ENCODE results near the gene B4GALT6.

Gene B4GALT6

DNA sequence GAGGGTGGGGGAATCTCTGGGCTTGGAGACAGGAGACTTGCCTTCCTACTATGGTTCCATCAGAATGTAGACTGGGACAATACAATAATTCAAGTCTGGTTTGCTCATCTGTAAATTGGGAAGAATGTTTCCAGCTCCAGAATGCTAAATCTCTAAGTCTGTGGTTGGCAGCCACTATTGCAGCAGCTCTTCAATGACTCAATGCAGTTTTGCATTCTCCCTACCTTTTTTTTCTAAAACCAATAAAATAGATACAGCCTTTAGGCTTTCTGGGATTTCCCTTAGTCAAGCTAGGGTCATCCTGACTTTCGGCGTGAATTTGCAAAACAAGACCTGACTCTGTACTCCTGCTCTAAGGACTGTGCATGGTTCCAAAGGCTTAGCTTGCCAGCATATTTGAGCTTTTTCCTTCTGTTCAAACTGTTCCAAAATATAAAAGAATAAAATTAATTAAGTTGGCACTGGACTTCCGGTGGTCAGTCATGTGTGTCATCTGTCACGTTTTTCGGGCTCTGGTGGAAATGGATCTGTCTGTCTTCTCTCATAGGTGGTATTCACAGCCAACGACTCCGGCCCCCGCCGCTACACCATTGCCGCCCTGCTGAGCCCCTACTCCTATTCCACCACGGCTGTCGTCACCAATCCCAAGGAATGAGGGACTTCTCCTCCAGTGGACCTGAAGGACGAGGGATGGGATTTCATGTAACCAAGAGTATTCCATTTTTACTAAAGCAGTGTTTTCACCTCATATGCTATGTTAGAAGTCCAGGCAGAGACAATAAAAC lies 86.2 kb downstream of the B4GALT6 start:
- in situ Hi-C loops (cut with MboI; ENCODE audit: low sequenced_read_pairs) = no loop called here

DNA sequence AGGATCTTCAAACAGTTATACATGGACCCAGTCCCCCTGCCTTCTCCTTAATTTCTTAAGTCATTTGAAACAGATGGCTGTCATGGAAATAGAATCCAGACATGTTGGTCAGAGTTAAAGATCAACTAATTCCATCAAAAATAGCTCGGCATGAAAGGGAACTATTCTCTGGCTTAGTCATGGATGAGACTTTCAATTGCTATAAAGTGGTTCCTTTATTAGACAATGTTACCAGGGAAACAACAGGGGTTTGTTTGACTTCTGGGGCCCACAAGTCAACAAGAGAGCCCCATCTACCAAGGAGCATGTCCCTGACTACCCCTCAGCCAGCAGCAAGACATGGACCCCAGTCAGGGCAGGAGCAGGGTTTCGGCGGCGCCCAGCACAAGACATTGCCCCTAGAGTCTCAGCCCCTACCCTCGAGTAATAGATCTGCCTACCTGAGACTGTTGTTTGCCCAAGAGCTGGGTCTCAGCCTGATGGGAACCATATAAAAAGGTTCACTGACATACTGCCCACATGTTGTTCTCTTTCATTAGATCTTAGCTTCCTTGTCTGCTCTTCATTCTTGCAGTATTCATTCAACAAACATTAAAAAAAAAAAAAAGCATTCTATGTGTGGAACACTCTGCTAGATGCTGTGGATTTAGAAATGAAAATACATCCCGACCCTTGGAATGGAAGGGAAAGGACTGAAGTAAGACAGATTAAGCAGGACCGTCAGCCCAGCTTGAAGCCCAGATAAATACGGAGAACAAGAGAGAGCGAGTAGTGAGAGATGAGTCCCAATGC lies 88.1 kb downstream of the B4GALT6 start:
- in situ Hi-C loops (cut with MboI; ENCODE audit: low sequenced_read_pairs) = no loop called here

DNA sequence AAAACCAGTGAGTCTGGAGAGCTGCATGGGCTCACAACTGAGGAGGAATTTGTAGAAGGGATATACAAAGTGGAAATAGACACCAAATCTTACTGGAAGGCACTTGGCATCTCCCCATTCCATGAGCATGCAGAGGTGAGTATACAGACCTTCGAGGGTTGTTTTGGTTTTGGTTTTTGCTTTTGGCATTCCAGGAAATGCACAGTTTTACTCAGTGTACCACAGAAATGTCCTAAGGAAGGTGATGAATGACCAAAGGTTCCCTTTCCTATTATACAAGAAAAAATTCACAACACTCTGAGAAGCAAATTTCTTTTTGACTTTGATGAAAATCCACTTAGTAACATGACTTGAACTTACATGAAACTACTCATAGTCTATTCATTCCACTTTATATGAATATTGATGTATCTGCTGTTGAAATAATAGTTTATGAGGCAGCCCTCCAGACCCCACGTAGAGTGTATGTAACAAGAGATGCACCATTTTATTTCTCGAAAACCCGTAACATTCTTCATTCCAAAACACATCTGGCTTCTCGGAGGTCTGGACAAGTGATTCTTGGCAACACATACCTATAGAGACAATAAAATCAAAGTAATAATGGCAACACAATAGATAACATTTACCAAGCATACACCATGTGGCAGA lies 89.1 kb downstream of the B4GALT6 start:
- in situ Hi-C loops (cut with MboI; ENCODE audit: low sequenced_read_pairs) = no loop called here

DNA sequence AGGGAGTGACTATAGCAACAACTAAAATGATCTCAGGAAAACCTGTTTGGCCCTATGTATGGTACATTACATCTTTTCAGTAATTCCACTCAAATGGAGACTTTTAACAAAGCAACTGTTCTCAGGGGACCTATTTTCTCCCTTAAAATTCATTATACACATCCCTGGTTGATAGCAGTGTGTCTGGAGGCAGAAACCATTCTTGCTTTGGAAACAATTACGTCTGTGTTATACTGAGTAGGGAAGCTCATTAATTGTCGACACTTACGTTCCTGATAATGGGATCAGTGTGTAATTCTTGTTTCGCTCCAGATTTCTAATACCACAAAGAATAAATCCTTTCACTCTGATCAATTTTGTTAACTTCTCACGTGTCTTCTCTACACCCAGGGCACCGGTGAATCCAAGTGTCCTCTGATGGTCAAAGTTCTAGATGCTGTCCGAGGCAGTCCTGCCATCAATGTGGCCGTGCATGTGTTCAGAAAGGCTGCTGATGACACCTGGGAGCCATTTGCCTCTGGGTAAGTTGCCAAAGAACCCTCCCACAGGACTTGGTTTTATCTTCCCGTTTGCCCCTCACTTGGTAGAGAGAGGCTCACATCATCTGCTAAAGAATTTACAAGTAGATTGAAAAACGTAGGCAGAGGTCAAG lies 91.7 kb downstream of the B4GALT6 start:
- in situ Hi-C loops (cut with MboI; ENCODE audit: low sequenced_read_pairs) = no loop called here

DNA sequence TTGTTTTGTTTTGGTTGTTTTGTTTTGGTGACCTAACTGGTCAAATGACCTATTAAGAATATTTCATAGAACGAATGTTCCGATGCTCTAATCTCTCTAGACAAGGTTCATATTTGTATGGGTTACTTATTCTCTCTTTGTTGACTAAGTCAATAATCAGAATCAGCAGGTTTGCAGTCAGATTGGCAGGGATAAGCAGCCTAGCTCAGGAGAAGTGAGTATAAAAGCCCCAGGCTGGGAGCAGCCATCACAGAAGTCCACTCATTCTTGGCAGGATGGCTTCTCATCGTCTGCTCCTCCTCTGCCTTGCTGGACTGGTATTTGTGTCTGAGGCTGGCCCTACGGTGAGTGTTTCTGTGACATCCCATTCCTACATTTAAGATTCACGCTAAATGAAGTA lies 92.8 kb downstream of the B4GALT6 start, which contains the start of gene TTR:
Gene TTR (plus strand): TSS at position 250 of the 400 bp plus-strand sequence. CDS start 26 bp downstream, at position 276.
- in situ Hi-C loops (cut with MboI; ENCODE audit: low sequenced_read_pairs) = no loop called here

DNA sequence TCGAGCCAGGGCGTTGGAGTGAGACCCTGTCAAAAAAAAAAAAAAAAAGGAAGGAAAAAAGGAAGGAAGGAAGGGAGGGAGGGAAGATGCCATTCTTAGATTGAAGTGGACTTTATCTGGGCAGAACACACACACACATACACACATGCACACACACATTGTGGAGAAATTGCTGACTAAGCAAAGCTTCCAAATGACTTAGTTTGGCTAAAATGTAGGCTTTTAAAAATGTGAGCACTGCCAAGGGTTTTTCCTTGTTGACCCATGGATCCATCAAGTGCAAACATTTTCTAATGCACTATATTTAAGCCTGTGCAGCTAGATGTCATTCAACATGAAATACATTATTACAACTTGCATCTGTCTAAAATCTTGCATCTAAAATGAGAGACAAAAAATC lies 93.3 kb downstream of the B4GALT6 start:
- in situ Hi-C loops (cut with MboI; ENCODE audit: low sequenced_read_pairs) = no loop called here

DNA sequence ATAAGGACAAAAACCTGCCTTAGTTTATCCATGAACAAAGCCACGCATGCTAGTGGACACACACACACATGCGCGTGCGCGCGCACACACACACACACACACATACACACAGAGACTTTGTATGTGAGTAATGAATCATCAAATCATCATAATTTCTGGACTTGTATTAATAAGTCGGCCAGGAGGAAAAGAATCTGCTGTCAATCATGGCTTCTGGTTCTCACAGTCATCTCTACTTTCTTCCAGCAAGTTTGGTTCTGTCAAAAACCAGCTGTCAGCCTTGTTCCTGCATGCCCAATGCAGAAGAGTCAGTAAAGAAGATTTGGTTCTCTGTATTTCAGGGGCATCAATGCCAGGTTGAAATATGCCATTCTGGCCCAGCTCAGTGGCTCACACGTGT lies 93.8 kb downstream of the B4GALT6 start:
- in situ Hi-C loops (cut with MboI; ENCODE audit: low sequenced_read_pairs) = no loop called here

DNA sequence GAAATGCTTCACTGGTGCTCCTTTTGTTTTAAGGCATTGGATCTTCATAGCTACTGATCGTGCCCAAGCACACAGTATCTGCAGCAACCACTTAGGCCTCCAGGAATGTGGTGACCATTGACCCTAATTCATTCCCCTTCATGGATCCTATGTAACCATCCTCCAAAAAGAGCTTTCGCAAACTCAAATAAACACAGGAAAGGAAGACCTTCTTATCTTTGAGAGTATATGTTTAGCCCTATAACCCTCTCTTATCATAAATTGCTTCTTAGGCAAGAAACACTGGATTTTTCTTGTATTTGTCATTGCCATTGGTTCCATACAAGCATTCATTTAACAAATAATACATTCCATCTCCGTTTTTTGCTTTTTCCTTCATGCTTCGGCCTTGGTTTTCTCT lies 96.9 kb downstream of the B4GALT6 start:
- in situ Hi-C loops (cut with MboI; ENCODE audit: low sequenced_read_pairs) = no loop called here

DNA sequence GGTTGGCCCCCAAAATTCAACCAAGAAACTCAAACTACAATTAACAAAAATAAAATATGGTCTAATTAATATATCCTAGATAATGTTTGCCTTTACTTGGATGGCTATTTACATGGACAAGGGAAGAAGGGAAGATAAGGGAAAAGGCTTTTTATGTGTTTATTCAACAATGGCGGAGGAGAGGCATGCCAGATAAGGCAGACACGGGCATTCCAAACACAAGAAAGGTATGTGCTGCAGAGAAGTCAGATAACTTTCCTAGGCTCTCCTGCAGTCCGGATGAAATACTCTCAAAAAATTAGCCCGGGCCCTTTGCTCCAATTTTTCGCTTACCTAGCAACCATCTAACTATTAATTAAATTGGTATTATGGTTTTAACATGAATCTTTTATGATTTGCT lies 97.8 kb downstream of the B4GALT6 start:
- in situ Hi-C loops (cut with MboI; ENCODE audit: low sequenced_read_pairs) = no loop called here

DNA sequence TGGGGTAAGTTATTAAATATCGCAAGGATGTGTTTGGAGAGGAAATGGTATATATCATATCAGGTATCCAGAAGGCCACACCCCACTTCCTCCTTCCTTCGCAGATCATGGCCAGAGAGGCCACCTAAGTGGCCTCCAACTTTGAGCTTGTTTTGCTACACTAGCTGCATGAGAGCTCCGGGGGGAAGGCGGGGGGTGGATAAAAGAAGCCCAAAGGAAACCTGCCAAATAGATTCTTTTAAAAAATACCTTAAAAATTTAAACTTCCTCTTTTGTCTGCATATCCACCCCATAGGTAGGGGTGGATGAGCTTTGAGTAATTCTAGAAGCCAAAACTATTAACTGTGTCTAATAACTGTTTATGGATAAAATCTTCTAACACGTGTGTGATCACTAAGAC lies 98.4 kb downstream of the B4GALT6 start:
- in situ Hi-C loops (cut with MboI; ENCODE audit: low sequenced_read_pairs) = no loop called here

DNA sequence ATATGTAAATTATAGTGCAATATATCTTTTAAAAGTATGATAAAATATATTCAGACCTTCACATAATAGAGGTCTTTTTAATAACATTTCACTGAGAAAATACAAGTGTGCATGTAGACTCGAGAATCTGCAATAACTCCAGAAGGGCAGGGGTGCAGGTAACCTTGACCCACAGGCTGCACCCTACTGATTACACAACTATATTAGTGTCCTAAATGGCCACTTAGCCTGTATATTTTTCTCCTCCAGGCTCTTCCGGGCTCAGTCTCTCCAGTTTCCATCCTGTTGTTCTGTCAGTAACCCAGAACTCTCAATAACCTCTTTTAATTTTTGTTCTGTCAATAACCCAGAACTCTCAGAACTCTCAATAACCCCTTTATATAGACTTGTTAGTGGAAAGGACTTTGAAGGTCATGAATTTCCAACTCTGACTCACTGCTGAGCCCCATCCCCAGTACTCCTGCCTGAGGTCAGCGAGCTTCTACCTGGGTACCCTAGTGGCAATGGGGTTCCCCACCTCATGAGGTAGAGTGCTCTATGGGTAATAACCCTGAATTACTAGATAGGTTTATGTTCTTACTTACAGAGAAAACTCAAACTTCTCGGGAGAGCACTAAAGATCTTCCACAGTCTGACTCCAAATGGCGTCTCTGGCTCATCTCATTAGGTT lies 101.1 kb downstream of the B4GALT6 start:
- in situ Hi-C loops (cut with MboI; ENCODE audit: low sequenced_read_pairs) = no loop called here

DNA sequence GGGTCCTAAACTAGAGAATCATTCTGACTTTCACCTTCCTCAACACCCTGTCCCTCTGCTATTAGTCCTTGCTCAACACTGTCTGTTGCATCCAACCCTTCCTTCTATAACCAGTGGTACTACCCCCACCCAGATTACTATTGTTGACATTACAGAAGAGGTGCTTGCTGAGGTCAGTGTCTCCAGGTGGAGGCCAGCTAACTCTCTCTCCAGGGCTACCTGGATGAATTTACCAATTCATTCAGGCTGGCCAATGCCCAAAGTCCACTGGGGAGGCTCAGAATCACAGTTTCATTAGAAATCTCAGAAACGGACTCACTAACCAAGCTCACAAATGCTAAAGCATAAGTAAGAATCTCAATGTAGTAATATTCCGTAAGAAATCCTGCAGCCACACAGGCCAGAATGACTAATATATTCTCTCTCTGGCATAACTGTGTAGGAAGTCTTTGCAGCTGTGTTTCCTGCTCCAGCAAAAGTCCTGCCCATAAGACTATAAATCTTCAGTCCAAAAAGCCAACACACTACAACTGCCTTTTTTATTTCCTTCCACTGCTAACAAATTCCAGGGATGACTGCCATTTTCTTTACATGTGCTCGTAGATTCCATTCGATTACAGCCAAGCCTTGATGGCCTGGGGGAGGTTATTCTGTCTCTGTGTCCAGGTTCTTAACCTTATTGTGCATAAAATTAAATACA lies 102.7 kb downstream of the B4GALT6 start:
- in situ Hi-C loops (cut with MboI; ENCODE audit: low sequenced_read_pairs) = no loop called here

DNA sequence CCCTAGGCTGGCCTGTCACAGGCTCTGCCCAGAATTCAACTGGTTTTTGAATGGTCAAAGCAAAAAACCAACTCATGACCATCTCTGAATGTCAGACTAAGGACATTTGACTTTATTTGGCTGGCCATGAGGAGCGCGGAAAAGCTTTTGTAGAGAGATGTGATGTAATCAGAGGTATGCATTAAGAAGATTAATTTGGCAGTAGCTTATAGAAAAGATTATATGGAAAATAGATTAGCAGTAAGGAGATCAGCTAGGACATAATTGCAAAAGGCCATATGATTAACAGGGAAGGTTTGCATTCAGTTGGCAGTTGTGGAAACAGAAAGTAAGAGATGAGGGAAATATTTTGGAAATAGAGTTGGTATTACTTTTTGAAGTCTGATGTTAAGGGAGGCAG lies 105.0 kb downstream of the B4GALT6 start:
- in situ Hi-C loops (cut with MboI; ENCODE audit: low sequenced_read_pairs) = no loop called here

DNA sequence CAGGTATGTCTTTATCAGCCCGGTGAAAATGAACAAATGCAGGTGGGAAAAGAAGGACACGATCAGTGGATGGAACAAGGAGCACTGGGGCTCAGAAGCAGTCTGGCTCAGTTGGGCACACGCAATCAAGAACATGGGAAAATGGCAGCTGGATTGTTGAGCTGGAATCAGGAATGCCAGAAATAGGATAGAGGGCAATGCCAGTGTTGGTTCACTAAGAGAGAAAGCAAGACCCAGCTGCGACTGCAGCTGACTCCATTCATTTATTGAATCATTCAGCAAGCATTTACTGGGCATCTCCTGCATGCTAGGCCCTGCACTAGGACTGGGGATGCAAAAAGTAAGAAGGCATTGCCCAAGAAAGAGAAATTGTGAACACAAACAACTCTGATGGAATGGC lies 106.3 kb downstream of the B4GALT6 start:
- in situ Hi-C loops (cut with MboI; ENCODE audit: low sequenced_read_pairs) = no loop called here

DNA sequence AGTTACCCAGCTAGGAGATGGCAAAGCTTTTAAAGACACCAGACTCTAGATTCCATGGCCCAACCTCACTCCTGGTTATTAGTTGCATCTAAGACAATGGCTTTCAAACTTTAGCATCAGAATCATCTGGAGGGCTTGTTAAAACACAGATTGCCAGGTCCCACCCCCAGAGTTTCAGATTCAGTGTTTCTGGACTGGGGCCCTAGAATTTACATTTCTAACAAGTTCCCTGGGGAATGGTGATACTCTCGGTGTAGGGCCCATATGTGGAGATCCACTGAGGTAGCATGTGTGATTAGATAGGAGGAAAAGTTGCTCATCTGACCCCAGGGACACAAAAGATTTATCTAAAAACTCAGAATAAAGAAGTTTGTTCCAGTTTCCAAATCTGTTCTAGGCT lies 107.2 kb downstream of the B4GALT6 start:
- in situ Hi-C loops (cut with MboI; ENCODE audit: low sequenced_read_pairs) = no loop called here

DNA sequence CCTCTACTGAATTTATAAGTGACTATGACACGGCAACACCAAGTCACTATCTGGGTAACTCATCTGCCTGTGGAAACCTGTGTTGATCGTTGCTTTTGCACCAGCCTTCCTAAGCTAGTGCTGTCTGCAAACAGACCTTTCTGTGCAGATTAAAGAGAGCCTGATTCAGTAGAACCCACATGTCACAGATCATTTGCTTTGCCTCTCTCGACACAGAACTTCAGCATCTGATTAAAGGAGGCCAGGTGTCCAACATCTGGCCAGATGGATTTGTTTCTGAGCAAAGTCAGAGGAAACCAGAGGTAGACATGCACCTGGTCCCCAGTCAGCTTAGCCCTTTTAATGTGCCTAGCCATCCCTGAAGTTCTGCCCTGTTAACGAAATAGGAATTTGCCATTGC lies 107.7 kb downstream of the B4GALT6 start:
- in situ Hi-C loops (cut with MboI; ENCODE audit: low sequenced_read_pairs) = no loop called here

DNA sequence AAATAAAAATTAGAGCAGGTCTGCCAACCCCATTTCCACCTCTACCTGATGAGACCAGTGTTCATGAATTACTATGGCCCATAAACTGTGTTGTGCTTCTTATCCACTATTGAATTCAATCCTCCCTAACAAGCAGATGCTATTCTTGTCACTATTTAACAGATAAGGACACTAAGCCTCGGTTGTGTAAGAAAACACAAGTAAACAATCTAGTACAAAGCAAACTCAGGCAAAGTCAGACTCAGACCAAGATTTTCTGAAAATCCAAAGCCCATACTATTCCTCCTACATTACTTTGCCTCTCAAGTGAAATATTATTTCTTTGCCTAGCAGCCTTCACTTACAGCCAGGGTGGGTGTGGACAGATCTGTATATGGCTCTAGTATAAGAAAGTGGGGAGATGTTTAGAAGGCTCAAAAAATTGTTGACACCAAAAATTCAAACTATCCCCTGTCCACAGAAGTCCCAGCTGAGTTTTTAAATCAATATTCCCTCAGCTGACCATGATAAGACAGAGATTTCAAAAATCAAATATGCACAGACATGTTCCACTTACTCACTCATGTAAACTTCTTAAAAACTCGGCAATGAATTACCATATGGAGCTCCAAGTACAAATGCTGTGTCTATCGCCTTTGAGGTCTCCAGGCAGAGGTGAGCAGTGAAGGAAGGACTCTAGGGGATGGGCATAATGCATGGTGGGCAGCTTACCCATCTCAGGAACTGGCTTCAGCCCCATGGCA lies 108.7 kb downstream of the B4GALT6 start:
- in situ Hi-C loops (cut with MboI; ENCODE audit: low sequenced_read_pairs) = no loop called here

DNA sequence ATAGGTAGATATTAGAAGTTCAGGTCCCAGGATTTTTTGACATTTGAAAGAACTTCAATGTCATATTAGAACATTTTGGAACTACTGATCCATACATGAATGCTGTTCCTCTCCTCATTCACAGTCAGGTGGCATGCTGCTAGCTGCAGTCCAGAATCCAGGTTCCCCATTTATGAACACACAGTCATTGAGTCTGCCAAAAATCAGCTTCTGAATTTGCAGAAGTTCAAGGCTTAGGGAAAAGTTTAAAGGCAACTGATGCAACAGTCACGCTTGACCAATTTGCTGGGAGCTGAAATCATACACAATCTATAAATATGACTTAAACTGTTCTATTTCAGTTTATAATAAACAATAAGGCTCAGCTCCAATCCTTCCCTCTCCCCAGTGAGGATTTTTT lies 110.0 kb downstream of the B4GALT6 start:
- in situ Hi-C loops (cut with MboI; ENCODE audit: low sequenced_read_pairs) = no loop called here
